Keratinocyte (primary cell): ENCODE data around the gene TRIM67. TPM values are rescaled to one million over a fixed set of nuclear protein-coding genes. Genes with fewer than 3 reads are reported as not detected.

Source experiments
- DNase-seq: peaks from one replicate; pipeline ENCODE4 v3.0.0-alpha.2; 2011; ENCODE audit warnings: low read depth, missing footprints, low spot score
- FAIRE-seq: peaks from 2 replicates; lab custom pipeline; 2011; peaks lifted over from hg19 to GRCh38; lab: Jason Lieb, UNC
- H2AFZ ChIP-seq: 2 replicates; pipeline ENCODE4 v1.6.0; 2012; ENCODE audit warnings: low read length, control low read depth, inconsistent platforms; ENCODE audit not compliant: control insufficient read depth
- H3K27ac ChIP-seq: 2 replicates; pipeline ENCODE4 v1.5.1; 2011; ENCODE audit warnings: low read length; ENCODE audit not compliant: control insufficient read depth, insufficient read depth
- H3K27me3 ChIP-seq: 3 replicates; pipeline ENCODE4 v1.6.0; 2011; ENCODE audit warnings: low read length; ENCODE audit not compliant: control insufficient read depth, insufficient read depth; ENCODE audit errors: extremely low read depth
- H3K36me3 ChIP-seq, 2 experiments: 2 replicates in 1 of 2; 3 replicates in 1 of 2; pipeline ENCODE4 v1.5.1; 2011; ENCODE audit warnings: low read length in 2 of 2, mild to moderate bottlenecking in 1 of 2; ENCODE audit not compliant: control insufficient read depth in 2 of 2, insufficient read depth in 2 of 2; ENCODE audit errors: extremely low read depth in 1 of 2
- H3K4me1 ChIP-seq: 3 replicates; pipeline ENCODE4 v1.5.1; 2011; ENCODE audit warnings: low read length; ENCODE audit not compliant: control insufficient read depth, insufficient read depth; ENCODE audit errors: extremely low read depth
- H3K4me2 ChIP-seq: 3 replicates; pipeline ENCODE4 v1.6.0; 2011; ENCODE audit warnings: low read depth, low read length; ENCODE audit not compliant: control insufficient read depth, insufficient read depth; ENCODE audit errors: extremely low read depth
- H3K4me3 ChIP-seq, 3 experiments: fragments of 200-600 bp in 1 of 3; sonication (generic) in 1 of 3; 2 replicates in 2 of 3; 3 replicates in 1 of 3; pipeline ENCODE4 v1.5.1; 2011 to 2016; ENCODE audit warnings: low read length in 3 of 3, mild to moderate bottlenecking in 3 of 3, control low read depth in 2 of 3, inconsistent platforms in 1 of 3, low read depth in 1 of 3, mixed read lengths in 1 of 3, mixed run types in 1 of 3, moderate library complexity in 1 of 3; ENCODE audit not compliant: control insufficient read depth in 2 of 3, insufficient read depth in 2 of 3; ENCODE audit errors: extremely low read depth in 1 of 3
- H3K79me2 ChIP-seq: 2 replicates; pipeline ENCODE4 v1.6.0; 2012; ENCODE audit warnings: low read length; ENCODE audit not compliant: control insufficient read depth, insufficient read depth
- H3K9ac ChIP-seq: 3 replicates; pipeline ENCODE4 v1.6.0; 2011; ENCODE audit warnings: low read length; ENCODE audit not compliant: control insufficient read depth, insufficient read depth; ENCODE audit errors: extremely low read depth
- H3K9me1 ChIP-seq: 3 replicates; pipeline ENCODE4 v1.6.0; 2011; ENCODE audit warnings: low read length; ENCODE audit not compliant: control insufficient read depth, insufficient read depth; ENCODE audit errors: extremely low read depth
- H3K9me3 ChIP-seq: 2 replicates; pipeline ENCODE4 v1.5.1; 2012; ENCODE audit warnings: low read depth, low read length; ENCODE audit not compliant: control insufficient read depth
- H4K20me1 ChIP-seq: 3 replicates; pipeline ENCODE4 v1.6.0; 2011; ENCODE audit warnings: low read length; ENCODE audit not compliant: control insufficient read depth, insufficient read depth; ENCODE audit errors: extremely low read depth
- CTCF ChIP-seq, 3 experiments: IDR thresholded peaks in 1 of 3; conservative IDR thresholded peaks in 1 of 3; optimal IDR thresholded peaks in 1 of 3; 2 replicates in 2 of 3; 3 replicates in 1 of 3; pipeline versions ENCODE3 to v1.5.1; 2011; ENCODE audit warnings: low read length in 3 of 3, mild to moderate bottlenecking in 3 of 3, moderate library complexity in 2 of 3, control low read depth in 1 of 3, inconsistent platforms in 1 of 3; ENCODE audit not compliant: insufficient read depth in 2 of 3; ENCODE audit errors: extremely low read depth in 1 of 3
- EZH2 ChIP-seq: IDR thresholded peaks from one replicate; pipeline ENCODE4 v1.6.1; 2012; ENCODE audit warnings: inconsistent platforms, mild to moderate bottlenecking, low read length, moderate library complexity
- dilution Hi-C: fragments of 300-500 bp; cut with MboI; formaldehyde crosslinking; loops from one replicate; pipeline ENCODE4 v1.7.0; 2020; ENCODE audit warnings: low sequenced_read_pairs; ENCODE audit not compliant: extremely low pct_ligation_motif_present
- polyA plus RNA-seq, 5 experiments: library from polyadenylated mRNA; depleted of rRNA in 3 of 5; stranded (reverse) in 3 of 5; stranded (forward) in 1 of 5; unstranded in 1 of 5; fragments of >200 nt; gene quantifications; 1 replicate in 1 of 5; 2 replicates in 3 of 5; 3 replicates in 1 of 5; pipeline versions ENCODE4 v1.2.1 to v1.2.3, GENCODE V29; 2011 to 2012; ENCODE audit warnings: missing spikeins in 2 of 5, low read depth in 1 of 5, low replicate concordance in 1 of 5

Gene TRIM67
- polyA plus RNA-seq, 1 donor (not counting 4 experiments of a cell fraction or from before 2014, with no cell fraction given): not detected

- Histone ChIP-seq H3K27ac (no peak overlapping the region), H3K9ac (no peak overlapping the region), H3K9me3 (no peaks in the 10 kb centered on the region), H2AFZ (no peak overlapping the region), H3K79me2 (no peaks in the 10 kb centered on the region), H3K4me3 (no peak overlapping the region), H3K36me3 (no peaks in the 10 kb centered on the region), H4K20me1 (no peaks in the 10 kb centered on the region), H3K4me1 (peaks cover 6% of the 10 kb centered on the region), H3K27me3 (peaks cover under 1% of the 10 kb centered on the region), H3K9me1 (no peaks in the 10 kb centered on the region), H3K4me2 (no peak overlapping the region)
- dilution Hi-C loops: no loop called here
- TF ChIP-seq EZH2 (no peak), CTCF (optimal IDR thresholded peaks at IDR 0.05 in 1 of 3, IDR thresholded peaks at IDR 0.05 in 1 of 3, conservative IDR thresholded peaks at IDR 0.05 in 1 of 3; ENCODE audit: extremely low read depth in 1 of 3, insufficient read depth in 2 of 3, low read length in 3 of 3) (no peak)
- FAIRE-seq: no peak
- no peak for DNase-seq
Observed at GRCh38 chr1:231177226-231177625, 15.4 kb downstream of the TRIM67 start.

GRCh38 chr1:231177936-231178335 is 16.1 kb downstream of the TRIM67 start:
- Histone ChIP-seq H3K4me1 (no peaks in the 10 kb centered on the region), H3K9me3 (no peaks in the 10 kb centered on the region), H3K36me3 (no peaks in the 10 kb centered on the region), H3K27ac (no peak overlapping the region), H3K9ac (no peak overlapping the region), H4K20me1 (no peaks in the 10 kb centered on the region), H3K4me2 (no peak overlapping the region), H3K4me3 (no peak overlapping the region), H3K9me1 (no peaks in the 10 kb centered on the region), H3K79me2 (no peaks in the 10 kb centered on the region), H2AFZ (no peak overlapping the region), H3K27me3 (peaks cover 5% of the 10 kb centered on the region)
- TF ChIP-seq EZH2: no peak
- no peak for TF ChIP-seq CTCF (optimal IDR thresholded peaks at IDR 0.05 in 1 of 3, IDR thresholded peaks at IDR 0.05 in 1 of 3, conservative IDR thresholded peaks at IDR 0.05 in 1 of 3; ENCODE audit: extremely low read depth in 1 of 3, insufficient read depth in 2 of 3, low read length in 3 of 3)
- no peak for FAIRE-seq
- DNase-seq: no peak
- dilution Hi-C loops: no loop called here
